ENCODE results near the gene ZNF804A.

- TF ChIP-seq BHLHE40 (IDR thresholded peaks at IDR 0.05; ENCODE audit: borderline replicate concordance) (no peak), FOXK2 (IDR thresholded peaks at IDR 0.05) (no peak), FOXA1 (IDR thresholded peaks at IDR 0.05) (no peak), LEF1 (IDR thresholded peaks at IDR 0.05; ENCODE audit: borderline replicate concordance) (no peak), ELF4 (IDR thresholded peaks at IDR 0.05) (no peak), L3MBTL2 (conservative IDR thresholded peaks at IDR 0.05) (no peak), HDGF (IDR thresholded peaks at IDR 0.05; ENCODE audit: borderline replicate concordance) (no peak), NFRKB (IDR thresholded peaks at IDR 0.05) (no peak), ARNT (IDR thresholded peaks at IDR 0.05) (no peak)
These were observed 182.6 kb downstream of the ZNF804A start for GRCh38 chr2:184780944-184781343.

Measured in HEK293T (cell line).